DOHH2 (cell line): ENCODE measurements around the gene GALNT3.

Source experiments
- CTCF ChIP-seq: fragments of 200-600 bp; sonication (generic); IDR thresholded peaks from one replicate; pipeline ENCODE4 v1.5.1; 2014; ENCODE audit warnings: antibody characterized with exemption, mild to moderate bottlenecking, low read depth, low read length; ENCODE audit not compliant: poor library complexity, severe bottlenecking
- EZH2phosphoT487 ChIP-seq: fragments of 200-600 bp; sonication (generic); IDR thresholded peaks from 2 replicates; pipeline ENCODE4 v1.6.1; 2017; ENCODE audit warnings: borderline replicate concordance, mild to moderate bottlenecking, antibody characterized with exemption, low read length, moderate library complexity, mixed read lengths

GRCh38 chr2:165762723-165763122 is 31.3 kb downstream of the GALNT3 start:
- TF ChIP-seq CTCF = no peak
- no peak for TF ChIP-seq EZH2phosphoT487
